HPDE6-E6E7 (cell line): ENCODE results near the gene MS4A4A.
"Not testable (repeated sequence)": the region's sequence is repeated elsewhere in the genome, so short reads cannot be mapped to it uniquely, and the experiment has no call there.

Experiments
- DNase-seq: peaks from one replicate; pipeline ENCODE4 v3.0.0; 2011; ENCODE audit warnings: missing footprints; ENCODE audit errors: extremely low spot score

The MS4A4A gene

DNA sequence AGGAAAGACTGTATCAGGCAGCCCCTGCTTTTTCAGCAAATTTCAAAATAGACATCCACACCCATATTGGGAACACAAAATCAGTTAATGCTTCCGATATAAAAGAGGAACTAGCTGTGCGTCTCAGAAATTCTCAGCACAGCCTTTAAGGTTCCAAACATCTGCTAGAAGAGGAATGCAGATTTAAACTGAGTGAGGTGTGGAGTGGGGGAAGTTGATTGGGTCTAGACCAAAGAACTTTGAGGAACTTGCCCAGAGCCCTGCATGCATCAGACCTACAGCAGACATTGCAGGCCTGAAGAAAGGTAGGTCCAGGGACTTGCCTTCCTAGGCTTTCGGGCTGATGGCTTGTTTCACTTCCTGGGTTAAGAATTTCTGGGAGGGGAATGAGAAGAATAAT is at the start of gene MS4A4A:
TSS of gene MS4A4A (plus strand) at position 255 of the 400 bp plus-strand sequence. CDS start at position 265, 10 bp downstream.
- DNase-seq = no peak

DNA sequence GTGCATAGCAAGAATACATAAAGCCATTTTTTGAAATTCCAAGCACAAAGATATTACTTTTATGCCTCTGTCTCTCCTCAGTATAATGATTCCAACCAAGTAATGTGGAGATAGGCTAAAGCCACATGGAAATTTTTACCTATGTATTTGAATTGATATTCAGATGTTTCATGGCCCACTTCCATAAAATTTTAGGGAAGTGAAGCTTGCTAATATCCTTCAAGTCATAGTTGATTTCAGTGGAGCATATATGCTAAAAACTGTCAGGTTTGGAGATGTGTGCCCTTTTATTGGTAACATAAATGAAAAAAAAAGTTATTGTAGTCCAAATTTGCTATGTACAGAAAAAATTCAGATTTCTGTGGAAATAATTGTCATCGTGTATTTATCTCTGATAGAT is 49.8 kb upstream of the MS4A4A start:
- DNase-seq = no peak

DNA sequence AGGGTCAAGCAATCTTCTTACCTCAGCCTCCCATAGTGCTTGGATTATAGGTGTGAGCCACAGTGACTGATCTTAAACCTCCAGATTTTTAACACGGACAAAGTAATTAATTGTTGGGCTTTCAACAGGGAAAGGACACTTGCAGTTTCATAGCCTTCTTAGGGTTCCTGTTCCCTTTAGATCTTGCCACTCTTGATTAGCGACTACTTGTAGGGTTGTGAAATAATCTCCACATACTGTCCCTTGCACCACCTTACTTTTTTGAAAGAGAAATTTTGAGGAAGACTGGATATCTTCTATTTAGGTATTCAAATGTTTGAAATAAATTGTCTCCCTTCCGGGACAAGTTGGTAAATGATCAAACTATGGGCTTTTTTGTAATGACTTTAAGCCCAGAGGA is 45.1 kb upstream of the MS4A4A start:
- DNase-seq = no peak

DNA sequence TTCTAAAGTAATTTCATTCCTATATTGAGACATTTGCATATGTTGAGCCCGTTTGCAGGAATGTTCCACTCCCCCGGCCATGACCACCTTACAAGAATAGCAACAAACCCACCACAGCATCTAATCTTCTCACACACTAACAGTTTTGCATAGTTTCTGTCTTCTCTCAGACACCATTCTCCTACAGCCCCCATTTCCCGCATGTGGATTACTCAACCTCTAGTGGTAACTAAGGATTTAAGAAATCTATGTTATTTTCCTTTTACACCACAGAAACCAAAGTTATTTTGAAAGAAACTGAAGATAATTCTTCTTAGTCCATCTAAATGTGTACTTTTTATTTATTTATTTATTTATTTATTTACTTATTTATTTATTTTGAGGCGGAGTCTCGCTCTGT is 39.8 kb upstream of the MS4A4A start:
- DNase-seq = no peak

GRCh38 chr11:60241786-60242185 is 38.7 kb upstream of the MS4A4A start:
- DNase-seq = no peak

GRCh38 chr11:60242740-60243239 is 37.7 kb upstream of the MS4A4A start, which contains the start of gene MS4A4E:
MS4A4E (minus strand) TSS chr11:60243137; CDS start chr11:60230055, 13,082 bp downstream.
- DNase-seq = no peak

- no peak for DNase-seq
These were observed 28.8 kb upstream of the MS4A4A start for GRCh38 chr11:60251485-60252212.

- no peak for DNase-seq
These were observed 28.0 kb upstream of the MS4A4A start for GRCh38 chr11:60252213-60253108.

- no peak for DNase-seq
These were observed 22.3 kb upstream of the MS4A4A start for GRCh38 chr11:60257956-60258722.

GRCh38 chr11:60261014-60261413 is 19.5 kb upstream of the MS4A4A start:
- DNase-seq = no peak

GRCh38 chr11:60263402-60263801 is 17.1 kb upstream of the MS4A4A start:
- DNase-seq = no peak

DNA sequence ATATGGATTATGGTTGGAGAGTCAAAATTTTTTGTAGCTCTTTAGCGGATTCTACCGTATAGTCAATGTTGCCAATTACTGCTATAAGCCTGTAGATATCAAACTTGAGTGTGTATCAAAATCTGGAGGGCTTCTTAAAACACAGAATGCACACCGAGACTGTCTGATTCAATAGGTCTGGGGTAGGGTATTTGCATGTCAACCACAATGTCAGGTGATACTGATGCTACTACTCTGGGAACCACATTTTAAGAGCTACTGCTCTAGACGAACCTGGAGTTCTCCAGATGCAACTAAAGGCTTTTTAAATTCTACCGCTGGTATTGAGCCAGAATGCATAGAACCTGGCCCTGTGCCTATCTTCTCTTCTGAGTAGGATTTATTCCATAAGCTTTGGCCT is 15.8 kb upstream of the MS4A4A start:
- DNase-seq = no peak

- DNase-seq = peak; percentile 17
These were observed 14.9 kb upstream of the MS4A4A start for GRCh38 chr11:60265373-60266214.

- no peak for DNase-seq
These were observed 6.0 kb upstream of the MS4A4A start for GRCh38 chr11:60274416-60274815.

DNA sequence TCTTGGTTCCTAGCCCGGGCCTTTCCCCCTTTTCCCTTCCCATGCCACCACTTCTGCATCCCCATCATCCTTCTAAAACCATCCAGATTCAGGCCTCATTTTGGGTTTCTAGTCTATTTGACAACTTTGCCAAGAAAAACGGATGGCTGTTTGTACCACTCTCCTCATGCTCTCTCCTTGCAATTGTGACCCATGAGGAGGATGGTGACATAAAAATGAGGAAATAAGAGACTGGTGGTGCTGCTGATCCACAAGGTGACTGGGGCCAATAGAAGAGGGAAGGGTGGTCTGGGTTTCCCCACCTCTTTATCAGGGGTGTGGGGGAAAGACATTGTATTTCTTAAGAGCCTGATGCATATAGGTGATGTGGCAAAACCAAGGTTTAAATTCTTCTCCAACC is 1.0 kb downstream of the MS4A4A start:
- DNase-seq = no peak

GRCh38 chr11:60282286-60282685 is 1.8 kb downstream of the MS4A4A start:
- no peak for DNase-seq

DNA sequence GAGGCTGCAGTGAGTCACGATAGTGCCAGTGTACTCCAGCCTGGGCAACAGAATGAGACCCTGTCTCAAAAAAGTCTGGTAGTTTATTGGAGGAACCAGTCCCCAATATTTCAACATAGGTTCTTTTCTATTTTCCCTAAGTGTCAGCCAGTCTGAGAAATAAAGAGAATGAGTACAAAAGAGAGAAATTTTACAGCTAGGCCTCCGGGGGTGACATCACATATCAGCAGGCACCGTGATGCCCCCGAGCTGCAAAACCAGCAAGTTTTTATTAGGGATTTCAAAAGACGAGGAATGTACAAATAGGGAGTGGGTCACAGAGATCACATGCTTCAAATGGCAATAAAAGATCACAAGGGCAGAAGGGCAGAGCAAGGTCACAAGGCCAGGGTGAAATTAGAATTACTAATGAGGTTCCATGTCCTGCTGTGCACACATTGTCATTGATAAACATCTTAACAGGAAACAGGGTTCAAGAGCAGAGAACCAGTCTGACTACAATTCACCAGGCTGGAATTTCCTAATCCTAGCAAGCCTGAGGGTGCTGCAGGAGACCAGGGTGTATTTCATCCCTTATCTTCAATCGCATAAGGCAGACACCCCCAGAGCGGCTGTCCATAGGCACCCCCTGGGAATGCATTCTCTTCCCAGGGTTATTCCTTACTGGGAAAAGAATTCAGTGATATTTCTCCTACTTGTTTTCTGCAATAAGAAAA is 5.1 kb downstream of the MS4A4A start:
- DNase-seq = not testable (repeated sequence)

DNA sequence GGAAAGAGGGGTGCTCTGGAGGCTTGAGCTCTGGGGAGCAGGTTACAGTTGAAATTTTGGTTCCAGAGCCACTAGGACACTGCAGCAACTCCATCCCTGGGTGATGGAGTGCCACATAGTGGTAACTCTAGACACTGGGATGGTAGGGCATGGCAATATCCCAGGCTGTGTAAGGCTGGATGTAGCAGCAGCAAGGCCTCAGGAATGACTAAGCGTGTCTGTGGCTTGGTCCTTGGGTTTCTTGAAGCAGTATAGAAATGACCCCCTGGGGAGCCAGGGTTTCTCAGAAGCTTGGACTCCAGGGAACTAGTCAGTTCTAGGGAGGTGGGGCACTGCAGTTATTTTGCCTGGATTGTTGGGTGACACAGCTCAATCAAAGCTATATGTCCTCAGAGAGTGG is 8.1 kb downstream of the MS4A4A start:
- no peak for DNase-seq

- DNase-seq = no peak
These were observed 11.7 kb downstream of the MS4A4A start for GRCh38 chr11:60292145-60292544.

GRCh38 chr11:60301178-60301577 is 20.7 kb downstream of the MS4A4A start:
- no peak for DNase-seq
